SIG-M5 treated with dmso at 0.1 percent for 504 hours (cell line): ENCODE measurements around the gene LRMDA.

Experiments
- DNase-seq: peaks from one replicate; lab custom pipeline; 2025; ENCODE audit not compliant: unreplicated experiment; lab: John Stamatoyannopoulos, UW

Gene LRMDA

GRCh38 chr10:75418712-75419111 lies 12.7 kb upstream of the LRMDA start:
- DNase-seq = no peak

- DNase-seq = no peak
Measured at GRCh38 chr10:75422913-75423312, 8.5 kb upstream of the LRMDA start.

GRCh38 chr10:75424571-75424970 lies 6.9 kb upstream of the LRMDA start:
- no peak for DNase-seq

- no peak for DNase-seq
Measured at GRCh38 chr10:75425291-75426079, 5.9 kb upstream of the LRMDA start.

- no peak for DNase-seq
Measured at GRCh38 chr10:75426880-75427279, 4.5 kb upstream of the LRMDA start.

- DNase-seq = no peak
Measured at GRCh38 chr10:75427951-75428350, 3.5 kb upstream of the LRMDA start.

- DNase-seq = peak; percentile 79
Measured at GRCh38 chr10:75428434-75429158, 2.8 kb upstream of the LRMDA start.

GRCh38 chr10:75429159-75429827 lies 2.1 kb upstream of the LRMDA start:
- DNase-seq = peak; percentile 9

GRCh38 chr10:75430000-75430763 lies 1.2 kb upstream of the LRMDA start:
- peak; percentile 81 for DNase-seq

- DNase-seq = no peak
Measured at GRCh38 chr10:75432176-75432575, 752 bp downstream of the LRMDA start.

GRCh38 chr10:75432763-75433162 lies 1.3 kb downstream of the LRMDA start:
- no peak for DNase-seq

- DNase-seq = no peak
Measured at GRCh38 chr10:75433216-75433615, 1.8 kb downstream of the LRMDA start.

- DNase-seq = peak; percentile 11
Measured at GRCh38 chr10:75434291-75434690, 2.9 kb downstream of the LRMDA start.

GRCh38 chr10:75435291-75435690 lies 3.9 kb downstream of the LRMDA start:
- DNase-seq = no peak

GRCh38 chr10:75436896-75437295 lies 5.5 kb downstream of the LRMDA start:
- no peak for DNase-seq

GRCh38 chr10:75437693-75438092 lies 6.3 kb downstream of the LRMDA start:
- DNase-seq = no peak

- DNase-seq = no peak
Measured at GRCh38 chr10:75438275-75438674, 6.9 kb downstream of the LRMDA start.

GRCh38 chr10:75439811-75440210 lies 8.4 kb downstream of the LRMDA start:
- no peak for DNase-seq

GRCh38 chr10:75440271-75440793 lies 8.9 kb downstream of the LRMDA start:
- no peak for DNase-seq

GRCh38 chr10:75441196-75441595 lies 9.8 kb downstream of the LRMDA start:
- DNase-seq = no peak

- no peak for DNase-seq
Measured at GRCh38 chr10:75441682-75442081, 10.3 kb downstream of the LRMDA start.
